Smooth muscle cell (in vitro differentiated cells): ENCODE data around the gene TTC38. TPM values are rescaled to one million over a fixed set of nuclear protein-coding genes. Genes with fewer than 3 reads are reported as not detected.

Source experiments
- DNase-seq: peaks from one replicate; lab custom pipeline; 2025; ENCODE audit not compliant: unreplicated experiment; lab: John Stamatoyannopoulos, UW
- H2AFZ ChIP-seq: fragments of 200-600 bp; sonication (generic); 2 replicates; pipeline ENCODE4 v1.6.0; 2016; ENCODE audit warnings: antibody characterized with exemption, low read depth, mild to moderate bottlenecking
- H3F3A ChIP-seq: fragments of 200-600 bp; sonication (generic); 2 replicates; pipeline ENCODE4 v1.6.0; 2017; ENCODE audit warnings: antibody characterized with exemption, low read depth
- H3K27ac ChIP-seq: fragments of 200-600 bp; sonication (generic); 2 replicates; pipeline ENCODE4 v1.5.1; 2016; ENCODE audit warnings: low read depth, mild to moderate bottlenecking
- H3K27me3 ChIP-seq: fragments of 200-600 bp; sonication (generic); 2 replicates; pipeline ENCODE4 v1.6.1; 2016; ENCODE audit warnings: low read depth, mild to moderate bottlenecking
- H3K36me3 ChIP-seq: fragments of 200-600 bp; sonication (generic); 2 replicates; pipeline ENCODE4 v1.5.1; 2016; ENCODE audit warnings: low read depth
- H3K4me1 ChIP-seq: fragments of 200-600 bp; sonication (generic); 2 replicates; pipeline ENCODE4 v1.5.1; 2016; ENCODE audit warnings: low read depth
- H3K4me2 ChIP-seq: fragments of 200-600 bp; sonication (generic); 2 replicates; pipeline ENCODE4 v1.6.0; 2016; ENCODE audit warnings: mild to moderate bottlenecking
- H3K4me3 ChIP-seq: fragments of 200-600 bp; sonication (generic); 2 replicates; pipeline ENCODE4 v1.5.1; 2016; ENCODE audit warnings: mild to moderate bottlenecking
- H3K79me2 ChIP-seq: fragments of 200-600 bp; sonication (generic); 2 replicates; pipeline ENCODE4 v1.6.0; 2016; ENCODE audit warnings: low read depth, mild to moderate bottlenecking
- H3K9ac ChIP-seq: fragments of 200-600 bp; sonication (generic); 2 replicates; pipeline ENCODE4 v1.6.0; 2016; ENCODE audit warnings: low read depth
- H3K9me3 ChIP-seq: fragments of 200-600 bp; sonication (generic); replicated peaks from 2 replicates; pipeline ENCODE4 v1.5.1; 2016; ENCODE audit warnings: low read depth
- H4K20me1 ChIP-seq: fragments of 200-600 bp; sonication (generic); 2 replicates; pipeline ENCODE4 v1.6.0; 2016; ENCODE audit warnings: low read depth
- WGBS: methylation state at CpG from one replicate; pipeline ENCODE4 v1.1.7; 2016; ENCODE audit warnings: low lambda C conversion rate; 5-methylcytosine and 5-hydroxymethylcytosine counted together
- polyA plus RNA-seq: library from polyadenylated mRNA; unstranded; fragments of >200 nt; fragmentation: Nextera tagmentation; extraction: Ambion mirVana; gene quantifications from 2 replicates; pipeline ENCODE4 v1.2.1, GENCODE V29; 2016
- total RNA-seq: library from RNA; depleted of rRNA; stranded (reverse); fragments of >200 nt; gene quantifications from 2 replicates; pipeline ENCODE4 v1.2.3, GENCODE V29; 2014
- TF ChIP-seq, protein P1 (sequence below): fragments of 200-600 bp; sonication (generic); IDR thresholded peaks from 2 replicates; pipeline ENCODE4 v1.5.1; 2017; ENCODE audit warnings: borderline replicate concordance, mild to moderate bottlenecking, antibody characterized with exemption; ENCODE audit not compliant: insufficient read depth, poor library complexity, severe bottlenecking

TTC38 gene
- total and polyA plus RNA-seq, 2 experiments from 2014 or later = 19.6 to 24.4 TPM

DNA sequence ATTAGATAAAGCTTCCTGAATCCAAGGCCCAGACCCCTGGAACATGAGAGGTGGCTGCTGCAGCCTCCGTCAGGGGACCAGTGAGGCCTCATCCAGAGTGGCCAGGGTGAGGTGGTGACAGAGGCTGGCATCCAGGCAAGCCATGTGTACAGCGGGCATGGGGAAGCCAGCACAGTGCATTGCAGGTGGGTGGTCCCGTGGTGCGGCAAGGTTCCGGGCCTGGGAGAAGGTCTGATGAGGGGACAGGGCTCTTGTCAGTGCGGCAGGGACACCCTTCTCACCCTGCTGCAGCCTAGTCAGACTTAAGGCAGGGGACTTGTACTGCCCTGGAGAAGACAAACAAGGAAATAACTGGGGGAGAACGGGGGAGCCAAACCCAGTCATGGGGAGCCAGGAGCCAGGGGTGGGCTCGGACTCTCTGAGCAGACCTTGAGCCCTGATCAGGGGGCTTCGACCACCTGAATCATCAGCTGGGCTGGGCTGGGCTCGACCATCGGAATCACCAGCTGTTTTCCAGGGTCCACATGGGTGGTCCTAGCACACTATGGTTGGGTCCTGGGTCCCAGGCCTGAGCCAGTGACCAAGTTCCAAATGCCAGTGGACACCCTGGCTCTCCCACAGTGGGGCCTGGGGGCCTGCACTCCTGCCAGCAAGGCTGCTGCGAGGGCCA lies 5.1 kb downstream of the TTC38 start:
- Histone ChIP-seq H3K27me3 (no peaks in the 10 kb centered on the region), H3K9me3 (no peaks in the 10 kb centered on the region), H3K4me1 (peaks cover 3% of the 10 kb centered on the region), H2AFZ (no peak overlapping the region), H3K36me3 (peaks cover 13% of the 10 kb centered on the region), H3K27ac (no peak overlapping the region), H3K9ac (no peak overlapping the region), H3F3A (no peaks in the 10 kb centered on the region), H3K4me2 (no peak overlapping the region), H3K79me2 (no peaks in the 10 kb centered on the region), H4K20me1 (no peaks in the 10 kb centered on the region), H3K4me3 (no peak overlapping the region)
- no peak for DNase-seq
- TF ChIP-seq, protein P1, sequence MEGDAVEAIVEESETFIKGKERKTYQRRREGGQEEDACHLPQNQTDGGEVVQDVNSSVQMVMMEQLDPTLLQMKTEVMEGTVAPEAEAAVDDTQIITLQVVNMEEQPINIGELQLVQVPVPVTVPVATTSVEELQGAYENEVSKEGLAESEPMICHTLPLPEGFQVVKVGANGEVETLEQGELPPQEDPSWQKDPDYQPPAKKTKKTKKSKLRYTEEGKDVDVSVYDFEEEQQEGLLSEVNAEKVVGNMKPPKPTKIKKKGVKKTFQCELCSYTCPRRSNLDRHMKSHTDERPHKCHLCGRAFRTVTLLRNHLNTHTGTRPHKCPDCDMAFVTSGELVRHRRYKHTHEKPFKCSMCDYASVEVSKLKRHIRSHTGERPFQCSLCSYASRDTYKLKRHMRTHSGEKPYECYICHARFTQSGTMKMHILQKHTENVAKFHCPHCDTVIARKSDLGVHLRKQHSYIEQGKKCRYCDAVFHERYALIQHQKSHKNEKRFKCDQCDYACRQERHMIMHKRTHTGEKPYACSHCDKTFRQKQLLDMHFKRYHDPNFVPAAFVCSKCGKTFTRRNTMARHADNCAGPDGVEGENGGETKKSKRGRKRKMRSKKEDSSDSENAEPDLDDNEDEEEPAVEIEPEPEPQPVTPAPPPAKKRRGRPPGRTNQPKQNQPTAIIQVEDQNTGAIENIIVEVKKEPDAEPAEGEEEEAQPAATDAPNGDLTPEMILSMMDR = no peak
- WGBS = 98% methylated on average over 12 of the region's 12 CpGs

GRCh38 chr22:46273432-46274148 lies 5.8 kb downstream of the TTC38 start:
- no peaks in the 10 kb centered on the region for H4K20me1 ChIP-seq
- H2AFZ ChIP-seq = no peak overlapping the region
- no peak overlapping the region for H3K27ac ChIP-seq
- no peak overlapping the region for H3K4me2 ChIP-seq
- no peaks in the 10 kb centered on the region for H3K4me1 ChIP-seq
- WGBS = 97% methylated on average over 12 of the region's 12 CpGs
- peaks cover 13% of the 10 kb centered on the region for H3K36me3 ChIP-seq
- H3F3A ChIP-seq = no peaks in the 10 kb centered on the region
- no peak overlapping the region for H3K9ac ChIP-seq
- H3K9me3 ChIP-seq = no peaks in the 10 kb centered on the region
- no peak overlapping the region for H3K4me3 ChIP-seq
- no peaks in the 10 kb centered on the region for H3K27me3 ChIP-seq
- no peaks in the 10 kb centered on the region for H3K79me2 ChIP-seq
- no peak for DNase-seq
- TF ChIP-seq, protein P1 = no peak

- Histone ChIP-seq H3K9ac (no peak overlapping the region), H4K20me1 (no peaks in the 10 kb centered on the region), H3K4me2 (no peak overlapping the region), H3K9me3 (no peaks in the 10 kb centered on the region), H3F3A (no peaks in the 10 kb centered on the region), H3K4me3 (no peak overlapping the region), H3K27ac (no peak overlapping the region), H3K27me3 (no peaks in the 10 kb centered on the region), H3K79me2 (no peaks in the 10 kb centered on the region), H2AFZ (no peak overlapping the region), H3K36me3 (peaks cover 13% of the 10 kb centered on the region), H3K4me1 (no peaks in the 10 kb centered on the region)
- WGBS = 98% methylated on average over 8 of the region's 8 CpGs
- TF ChIP-seq, protein P1 = no peak
- DNase-seq = no peak
Measured at GRCh38 chr22:46274381-46274780, 6.6 kb downstream of the TTC38 start.
